T-helper 1 cell treated with Interleukin-12 subunit alpha and Interleukin-12 subunit beta and Interleukin-4 antibody, amounts not matched to agents 30 μg/mL and 1 μg/mL, for 36 hours (primary cell): ENCODE data around the gene TMEM106C.

Source experiments
- H3K27ac Mint-ChIP-seq: one replicate; pipeline ENCODE4 v1.8.0; 2021; ENCODE audit warnings: mild to moderate bottlenecking, mixed read lengths
- H3K27me3 Mint-ChIP-seq: one replicate; pipeline ENCODE4 v1.8.0; 2021; ENCODE audit warnings: low read depth, mixed read lengths
- H3K36me3 Mint-ChIP-seq: one replicate; pipeline ENCODE4 v1.8.0; 2021; ENCODE audit warnings: low read depth, mixed read lengths
- H3K4me1 Mint-ChIP-seq: one replicate; pipeline ENCODE4 v1.8.0; 2021; ENCODE audit warnings: low read depth, mixed read lengths
- H3K4me3 Mint-ChIP-seq: one replicate; pipeline ENCODE4 v1.8.0; 2021; ENCODE audit warnings: mild to moderate bottlenecking, moderate library complexity, mixed read lengths
- H3K9me3 Mint-ChIP-seq: one replicate; pipeline ENCODE4 v1.8.0; 2021; ENCODE audit warnings: mixed read lengths

TMEM106C gene

GRCh38 chr12:48004053-48004941 lies 40.9 kb downstream of the TMEM106C start, which contains the start of gene COL2A1:
Gene COL2A1 (minus strand): TSS chr12:48004476. CDS start chr12:48004321, 155 bp downstream.
- Mint-ChIP-seq H3K36me3 (peaks cover 2% of the 10 kb centered on the region), H3K27ac (no peak within 1 kb of the TSS), H3K9me3 (no peaks in the 10 kb centered on the region)

GRCh38 chr12:48005001-48005749 lies 41.8 kb downstream of the TMEM106C start:
- H3K9me3 Mint-ChIP-seq = no peaks in the 10 kb centered on the region
- peaks cover 20% of the 10 kb centered on the region for H3K4me1 Mint-ChIP-seq
- no peak overlapping the region for H3K27ac Mint-ChIP-seq
- peaks cover 96% of the 10 kb centered on the region for H3K27me3 Mint-ChIP-seq
- no peak overlapping the region for H3K4me3 Mint-ChIP-seq
- peaks cover 2% of the 10 kb centered on the region for H3K36me3 Mint-ChIP-seq

More at GRCh38 chr12:48004053-48004941, 40.9 kb downstream of the TMEM106C start, which contains the start of gene COL2A1:
- peak within 1 kb of the TSS; percentile 50 for H3K4me3 Mint-ChIP-seq
- peaks cover 96% of the 10 kb centered on the region for H3K27me3 Mint-ChIP-seq
- H3K4me1 Mint-ChIP-seq = peaks cover 20% of the 10 kb centered on the region

- no peaks in the 10 kb centered on the region for H3K9me3 Mint-ChIP-seq
- H3K27me3 Mint-ChIP-seq = peaks cover 91% of the 10 kb centered on the region
- no peak overlapping the region for H3K4me3 Mint-ChIP-seq
- H3K27ac Mint-ChIP-seq = no peak overlapping the region
- H3K36me3 Mint-ChIP-seq = peaks cover 2% of the 10 kb centered on the region
- peaks cover 20% of the 10 kb centered on the region for H3K4me1 Mint-ChIP-seq
Measured at GRCh38 chr12:48005750-48006021, 42.3 kb downstream of the TMEM106C start.

GRCh38 chr12:48007206-48007605 lies 43.8 kb downstream of the TMEM106C start:
- peaks cover 2% of the 10 kb centered on the region for H3K36me3 Mint-ChIP-seq
- peaks cover 89% of the 10 kb centered on the region for H3K27me3 Mint-ChIP-seq
- peaks cover 13% of the 10 kb centered on the region for H3K4me1 Mint-ChIP-seq
- no peak overlapping the region for H3K4me3 Mint-ChIP-seq
- H3K9me3 Mint-ChIP-seq = no peaks in the 10 kb centered on the region
- H3K27ac Mint-ChIP-seq = no peak overlapping the region

GRCh38 chr12:48008349-48008748 lies 45.0 kb downstream of the TMEM106C start:
- Mint-ChIP-seq H3K27ac (no peak overlapping the region), H3K4me3 (no peak overlapping the region), H3K36me3 (peaks cover 2% of the 10 kb centered on the region), H3K27me3 (peaks cover 87% of the 10 kb centered on the region), H3K9me3 (no peaks in the 10 kb centered on the region), H3K4me1 (peaks cover 5% of the 10 kb centered on the region)

- Mint-ChIP-seq H3K36me3 (peaks cover 2% of the 10 kb centered on the region), H3K27ac (no peak overlapping the region), H3K27me3 (peaks cover 85% of the 10 kb centered on the region), H3K4me3 (no peak overlapping the region), H3K9me3 (no peaks in the 10 kb centered on the region), H3K4me1 (peaks cover 1% of the 10 kb centered on the region)
Measured at GRCh38 chr12:48008950-48009349, 45.6 kb downstream of the TMEM106C start.

- H3K27ac Mint-ChIP-seq = no peak overlapping the region
- peaks cover 86% of the 10 kb centered on the region for H3K27me3 Mint-ChIP-seq
Measured at GRCh38 chr12:48009471-48009870, 46.1 kb downstream of the TMEM106C start.

GRCh38 chr12:48010366-48010970 lies 47.1 kb downstream of the TMEM106C start:
- H3K36me3 Mint-ChIP-seq = peaks cover 2% of the 10 kb centered on the region
- H3K4me3 Mint-ChIP-seq = no peak overlapping the region
- peaks cover 82% of the 10 kb centered on the region for H3K27me3 Mint-ChIP-seq
- H3K27ac Mint-ChIP-seq = no peak overlapping the region
- peaks cover under 1% of the 10 kb centered on the region for H3K4me1 Mint-ChIP-seq
- H3K9me3 Mint-ChIP-seq = no peaks in the 10 kb centered on the region

More at GRCh38 chr12:48009471-48009870, 46.1 kb downstream of the TMEM106C start:
- Mint-ChIP-seq H3K36me3 (peaks cover 2% of the 10 kb centered on the region), H3K4me3 (no peak overlapping the region), H3K9me3 (no peaks in the 10 kb centered on the region), H3K4me1 (peaks cover 1% of the 10 kb centered on the region)

GRCh38 chr12:48012070-48012469 lies 48.7 kb downstream of the TMEM106C start:
- H3K27me3 Mint-ChIP-seq = peaks cover 75% of the 10 kb centered on the region

GRCh38 chr12:48013287-48013686 lies 49.9 kb downstream of the TMEM106C start:
- Mint-ChIP-seq H3K27ac (no peak overlapping the region), H3K9me3 (no peaks in the 10 kb centered on the region), H3K4me3 (no peak overlapping the region), H3K36me3 (no peaks in the 10 kb centered on the region), H3K27me3 (peaks cover 70% of the 10 kb centered on the region), H3K4me1 (no peaks in the 10 kb centered on the region)

More at GRCh38 chr12:48012070-48012469, 48.7 kb downstream of the TMEM106C start:
- Mint-ChIP-seq H3K27ac (no peak overlapping the region), H3K36me3 (no peaks in the 10 kb centered on the region), H3K4me3 (no peak overlapping the region), H3K4me1 (no peaks in the 10 kb centered on the region), H3K9me3 (no peaks in the 10 kb centered on the region)

GRCh38 chr12:48015129-48015528 lies 51.7 kb downstream of the TMEM106C start:
- H3K9me3 Mint-ChIP-seq = no peaks in the 10 kb centered on the region
- no peaks in the 10 kb centered on the region for H3K36me3 Mint-ChIP-seq
- H3K4me3 Mint-ChIP-seq = no peak overlapping the region
- no peak overlapping the region for H3K27ac Mint-ChIP-seq
- H3K4me1 Mint-ChIP-seq = no peaks in the 10 kb centered on the region
- peaks cover 61% of the 10 kb centered on the region for H3K27me3 Mint-ChIP-seq

- Mint-ChIP-seq H3K27me3 (peaks cover 57% of the 10 kb centered on the region), H3K9me3 (no peaks in the 10 kb centered on the region), H3K27ac (no peak overlapping the region), H3K4me3 (no peak overlapping the region), H3K36me3 (no peaks in the 10 kb centered on the region), H3K4me1 (no peaks in the 10 kb centered on the region)
Measured at GRCh38 chr12:48015954-48016353, 52.6 kb downstream of the TMEM106C start.

GRCh38 chr12:48016373-48017020 lies 53.1 kb downstream of the TMEM106C start:
- Mint-ChIP-seq H3K36me3 (no peaks in the 10 kb centered on the region), H3K4me1 (no peaks in the 10 kb centered on the region), H3K27me3 (peaks cover 52% of the 10 kb centered on the region)

GRCh38 chr12:48017496-48017895 lies 54.1 kb downstream of the TMEM106C start:
- no peaks in the 10 kb centered on the region for H3K9me3 Mint-ChIP-seq
- H3K27ac Mint-ChIP-seq = no peak overlapping the region
- H3K36me3 Mint-ChIP-seq = no peaks in the 10 kb centered on the region
- no peaks in the 10 kb centered on the region for H3K4me1 Mint-ChIP-seq
- peaks cover 53% of the 10 kb centered on the region for H3K27me3 Mint-ChIP-seq
- no peak overlapping the region for H3K4me3 Mint-ChIP-seq

More at GRCh38 chr12:48016373-48017020, 53.1 kb downstream of the TMEM106C start:
- Mint-ChIP-seq H3K27ac (no peak overlapping the region), H3K4me3 (no peak overlapping the region), H3K9me3 (no peaks in the 10 kb centered on the region)
